ENCODE measurements around the gene GIMAP5. TPM values are rescaled to one million over a fixed set of nuclear protein-coding genes. Genes with fewer than 3 reads are reported as not detected.
A peak's percentile ranks its signal among the peaks of the same experiment; 100 is the strongest.

The GIMAP5 gene
- total RNA-seq, 2 donors from 2014 or later = 5.3 to 11.9 TPM

- Histone ChIP-seq H3K36me3 (replicated peaks in 1 of 2; ENCODE audit: insufficient read depth in 1 of 2, low read depth in 2 of 2) (no peaks in the 10 kb centered on the region), H3K4me3 (no peak overlapping the region), H3K4me1 (peaks cover 6% of the 10 kb centered on the region), H3K27me3 (no peaks in the 10 kb centered on the region), H3K9me3 (no peaks in the 10 kb centered on the region), H3K27ac (peak overlapping the region in 1 of 4 donors; percentile 40)
- peak in 1 of 4 donors; percentile 43 for DNase-seq
- intact Hi-C loops (cut with DNase I) = no loop called here
- 17 to 23% methylated on average over 2 of the region's 2 CpGs for WGBS, 2 donors
- ATAC-seq = peak; percentile 71
- TF ChIP-seq POLR2A (IDR thresholded peaks at IDR 0.05) (no peak), CTCF (IDR thresholded peaks at IDR 0.05) (no peak)
These were observed 14.5 kb downstream of the GIMAP5 start for GRCh38 chr7:150751702-150752101.

GRCh38 chr7:150753239-150753638 lies 16.0 kb downstream of the GIMAP5 start:
- Histone ChIP-seq H3K27ac (no peak overlapping the region), H3K27me3 (no peaks in the 10 kb centered on the region), H3K4me3 (no peak overlapping the region), H3K4me1 (peaks cover 6% of the 10 kb centered on the region), H3K9me3 (no peaks in the 10 kb centered on the region), H3K36me3 (replicated peaks in 1 of 2; ENCODE audit: insufficient read depth in 1 of 2, low read depth in 2 of 2) (no peaks in the 10 kb centered on the region)
- TF ChIP-seq CTCF (IDR thresholded peaks at IDR 0.05) = no peak
- 53 to 72% methylated on average over 6 of the region's 6 CpGs for WGBS, 2 donors
- no peak for ATAC-seq
- intact Hi-C loops (cut with DNase I) = no loop called here
- DNase-seq = peak in 1 of 4 donors; percentile 42

- TF ChIP-seq CTCF (IDR thresholded peaks at IDR 0.05) = peak in 2 of 7 experiments; percentile 17
- TF ChIP-seq POLR2A (IDR thresholded peaks at IDR 0.05) = no peak
- intact Hi-C loops (cut with DNase I) = no loop called here
- no peak overlapping the region for H3K27ac ChIP-seq
- ATAC-seq (peak; percentile 67), DNase-seq (peak in 1 of 4 donors; percentile 35)
- H3K27me3 ChIP-seq = no peaks in the 10 kb centered on the region
- 38 to 42% methylated on average over 3 of the region's 3 CpGs for WGBS, 2 donors
- no peaks in the 10 kb centered on the region for H3K9me3 ChIP-seq
- H3K4me1 ChIP-seq = peaks cover 6% of the 10 kb centered on the region
- no peaks in the 10 kb centered on the region for H3K36me3 ChIP-seq (replicated peaks in 1 of 2; ENCODE audit: insufficient read depth in 1 of 2, low read depth in 2 of 2)
- H3K4me3 ChIP-seq = no peak overlapping the region
These were observed 16.8 kb downstream of the GIMAP5 start for GRCh38 chr7:150753826-150754603.

GRCh38 chr7:150754951-150755350 lies 17.7 kb downstream of the GIMAP5 start:
- DNase-seq (no peak), ATAC-seq (no peak)
- intact Hi-C loops (cut with DNase I) = no loop called here
- H3K36me3 ChIP-seq (replicated peaks in 1 of 2; ENCODE audit: insufficient read depth in 1 of 2, low read depth in 2 of 2) = no peaks in the 10 kb centered on the region
- H3K4me3 ChIP-seq = no peak overlapping the region
- no peaks in the 10 kb centered on the region for H3K9me3 ChIP-seq
- TF ChIP-seq CTCF (IDR thresholded peaks at IDR 0.05) = no peak
- TF ChIP-seq POLR2A (IDR thresholded peaks at IDR 0.05) = no peak
- H3K27ac ChIP-seq = no peak overlapping the region
- no peaks in the 10 kb centered on the region for H3K27me3 ChIP-seq
- H3K4me1 ChIP-seq = peaks cover 6% of the 10 kb centered on the region

Measured in body of pancreas (tissue), 4 donors.